Ishikawa (cell line): ENCODE measurements around the gene LRRC28.

Source experiments
- CEBPB ChIP-seq: IDR thresholded peaks from 2 replicates; pipeline ENCODE4 v1.6.1; 2012
- CREB1 ChIP-seq: IDR thresholded peaks from 2 replicates; pipeline ENCODE4 v1.6.1; 2012; ENCODE audit warnings: low read depth
- EGR1 ChIP-seq: IDR thresholded peaks from 2 replicates; pipeline ENCODE4 v1.6.1; 2012
- EP300 ChIP-seq: IDR thresholded peaks from 2 replicates; pipeline ENCODE4 v1.6.1; 2012; ENCODE audit warnings: borderline replicate concordance
- FOXM1 ChIP-seq: IDR thresholded peaks from 2 replicates; pipeline ENCODE4 v1.6.1; 2012; ENCODE audit warnings: low read depth, borderline replicate concordance
- MAX ChIP-seq: IDR thresholded peaks from 2 replicates; pipeline ENCODE4 v1.6.1; 2012
- NFIC ChIP-seq: IDR thresholded peaks from 2 replicates; pipeline ENCODE4 v1.6.1; 2012
- RAD21 ChIP-seq: IDR thresholded peaks from 2 replicates; pipeline ENCODE4 v1.6.1; 2012; ENCODE audit warnings: low read depth
- REST ChIP-seq: IDR thresholded peaks from 2 replicates; pipeline ENCODE4 v1.6.1; 2012; ENCODE audit warnings: low read depth, mild to moderate bottlenecking
- TAF1 ChIP-seq: IDR thresholded peaks from 2 replicates; pipeline ENCODE4 v1.6.1; 2012; ENCODE audit warnings: low read depth, mild to moderate bottlenecking
- TCF12 ChIP-seq: IDR thresholded peaks from 2 replicates; pipeline ENCODE4 v1.6.1; 2012; ENCODE audit warnings: low read depth
- YY1 ChIP-seq: IDR thresholded peaks from 2 replicates; pipeline ENCODE4 v1.6.1; 2012; ENCODE audit warnings: low read depth
- ZBTB7A ChIP-seq: IDR thresholded peaks from 2 replicates; pipeline ENCODE4 v1.6.1; 2012; ENCODE audit warnings: low read depth

GRCh38 chr15:99335508-99335907 lies 84.2 kb downstream of the LRRC28 start:
- no peak for TF ChIP-seq CEBPB
- TF ChIP-seq RAD21: no peak
- TF ChIP-seq NFIC: no peak
- TF ChIP-seq MAX: no peak
- TF ChIP-seq REST: no peak
- TF ChIP-seq TAF1: no peak
- TF ChIP-seq CREB1: no peak
- no peak for TF ChIP-seq ZBTB7A
- no peak for TF ChIP-seq FOXM1
- TF ChIP-seq YY1: no peak
- no peak for TF ChIP-seq EGR1
- TF ChIP-seq EP300: no peak
- TF ChIP-seq TCF12: no peak
